MM.1S (cell line): ENCODE data around the gene APLNR.

Source experiments
- DNase-seq: peaks from one replicate; pipeline ENCODE4 v3.0.0-alpha.2; 2015
- H2AFZ ChIP-seq: fragments of 300-600 bp; sonication (generic); 2 replicates; pipeline ENCODE4 v1.6.0; 2016; ENCODE audit warnings: antibody characterized with exemption, low read length
- H3F3A ChIP-seq: fragments of 300-600 bp; sonication (generic); 2 replicates; pipeline ENCODE4 v1.6.1; 2016; ENCODE audit warnings: mild to moderate bottlenecking, antibody characterized with exemption, low read length, moderate library complexity, mixed read lengths; ENCODE audit not compliant: insufficient read depth
- H3K27ac ChIP-seq: fragments of 300-600 bp; sonication (generic); 2 replicates; pipeline ENCODE4 v1.5.1; 2016; ENCODE audit warnings: mild to moderate bottlenecking, low read length
- H3K27me3 ChIP-seq: fragments of 300-600 bp; sonication (generic); replicated peaks from 2 replicates; pipeline ENCODE4 v1.6.0; 2016; ENCODE audit warnings: low read length; ENCODE audit not compliant: insufficient read depth
- H3K36me3 ChIP-seq: fragments of 300-600 bp; sonication (generic); replicated peaks from 2 replicates; pipeline ENCODE4 v1.6.1; 2016; ENCODE audit warnings: mild to moderate bottlenecking, low read length, mixed read lengths; ENCODE audit not compliant: insufficient read depth
- H3K4me1 ChIP-seq: fragments of 300-600 bp; sonication (generic); 2 replicates; pipeline ENCODE4 v1.6.1; 2016; ENCODE audit warnings: low read length, mixed read lengths
- H3K4me2 ChIP-seq: fragments of 300-600 bp; sonication (generic); 2 replicates; pipeline ENCODE4 v1.6.0; 2016; ENCODE audit warnings: low read depth, low read length
- H3K4me3 ChIP-seq: fragments of 300-600 bp; sonication (generic); 2 replicates; pipeline ENCODE4 v1.5.1; 2016; ENCODE audit warnings: low read length, mixed read lengths
- H3K79me2 ChIP-seq: fragments of 300-600 bp; sonication (generic); 2 replicates; pipeline ENCODE4 v1.6.1; 2016; ENCODE audit warnings: mixed run types, low read length, mixed read lengths
- H3K9ac ChIP-seq: fragments of 300-600 bp; sonication (generic); 2 replicates; pipeline ENCODE4 v1.6.1; 2016; ENCODE audit warnings: low read length, mixed read lengths
- H3K9me2 ChIP-seq: fragments of 300-600 bp; sonication (generic); replicated peaks from 2 replicates; pipeline ENCODE4 v1.6.1; 2016; ENCODE audit warnings: mild to moderate bottlenecking, low read length, mixed read lengths; ENCODE audit not compliant: insufficient read depth
- H3K9me3 ChIP-seq: fragments of 300-600 bp; sonication (generic); replicated peaks from 2 replicates; pipeline ENCODE4 v1.6.1; 2016; ENCODE audit warnings: mild to moderate bottlenecking, low read length, mixed read lengths; ENCODE audit not compliant: insufficient read depth
- H4K20me1 ChIP-seq: fragments of 300-600 bp; sonication (generic); 2 replicates; pipeline ENCODE4 v1.6.1; 2016; ENCODE audit warnings: mild to moderate bottlenecking, low read length, moderate library complexity, mixed read lengths; ENCODE audit not compliant: insufficient read depth
- EZH2 ChIP-seq: fragments of 300-600 bp; sonication (generic); optimal IDR thresholded peaks from 2 replicates; pipeline ENCODE3; 2017; ENCODE audit warnings: low read depth, mild to moderate bottlenecking, antibody characterized with exemption, low read length, mixed read lengths
- EZH2phosphoT487 ChIP-seq: fragments of 300-600 bp; sonication (generic); IDR thresholded peaks from 2 replicates; pipeline ENCODE4 v1.6.1; 2018; ENCODE audit warnings: antibody characterized with exemption, low read length
- TF ChIP-seq, protein P1 (sequence below): fragments of 300-600 bp; sonication (generic); IDR thresholded peaks from 2 replicates; pipeline ENCODE4 v1.5.1; 2016; ENCODE audit warnings: antibody characterized with exemption, low read length, mixed read lengths

APLNR gene

GRCh38 chr11:57269571-57270021 lies 32.5 kb upstream of the APLNR start:
- H3F3A ChIP-seq = no peaks in the 10 kb centered on the region
- H3K4me2 ChIP-seq = no peak overlapping the region
- H4K20me1 ChIP-seq = no peaks in the 10 kb centered on the region
- H3K27ac ChIP-seq = no peak overlapping the region
- H3K9ac ChIP-seq = no peak overlapping the region
- H3K27me3 ChIP-seq = no peaks in the 10 kb centered on the region
- H2AFZ ChIP-seq = no peak overlapping the region
- DNase-seq = no peak
- H3K36me3 ChIP-seq = no peaks in the 10 kb centered on the region
- no peak overlapping the region for H3K4me3 ChIP-seq
- H3K9me3 ChIP-seq = no peaks in the 10 kb centered on the region
- TF ChIP-seq, protein P1, sequence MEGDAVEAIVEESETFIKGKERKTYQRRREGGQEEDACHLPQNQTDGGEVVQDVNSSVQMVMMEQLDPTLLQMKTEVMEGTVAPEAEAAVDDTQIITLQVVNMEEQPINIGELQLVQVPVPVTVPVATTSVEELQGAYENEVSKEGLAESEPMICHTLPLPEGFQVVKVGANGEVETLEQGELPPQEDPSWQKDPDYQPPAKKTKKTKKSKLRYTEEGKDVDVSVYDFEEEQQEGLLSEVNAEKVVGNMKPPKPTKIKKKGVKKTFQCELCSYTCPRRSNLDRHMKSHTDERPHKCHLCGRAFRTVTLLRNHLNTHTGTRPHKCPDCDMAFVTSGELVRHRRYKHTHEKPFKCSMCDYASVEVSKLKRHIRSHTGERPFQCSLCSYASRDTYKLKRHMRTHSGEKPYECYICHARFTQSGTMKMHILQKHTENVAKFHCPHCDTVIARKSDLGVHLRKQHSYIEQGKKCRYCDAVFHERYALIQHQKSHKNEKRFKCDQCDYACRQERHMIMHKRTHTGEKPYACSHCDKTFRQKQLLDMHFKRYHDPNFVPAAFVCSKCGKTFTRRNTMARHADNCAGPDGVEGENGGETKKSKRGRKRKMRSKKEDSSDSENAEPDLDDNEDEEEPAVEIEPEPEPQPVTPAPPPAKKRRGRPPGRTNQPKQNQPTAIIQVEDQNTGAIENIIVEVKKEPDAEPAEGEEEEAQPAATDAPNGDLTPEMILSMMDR = no peak
- TF ChIP-seq EZH2 (no peak), EZH2phosphoT487 (no peak)
- H3K9me2 ChIP-seq = no peaks in the 10 kb centered on the region
- H3K4me1 ChIP-seq = no peaks in the 10 kb centered on the region
- H3K79me2 ChIP-seq = no peaks in the 10 kb centered on the region

DNA sequence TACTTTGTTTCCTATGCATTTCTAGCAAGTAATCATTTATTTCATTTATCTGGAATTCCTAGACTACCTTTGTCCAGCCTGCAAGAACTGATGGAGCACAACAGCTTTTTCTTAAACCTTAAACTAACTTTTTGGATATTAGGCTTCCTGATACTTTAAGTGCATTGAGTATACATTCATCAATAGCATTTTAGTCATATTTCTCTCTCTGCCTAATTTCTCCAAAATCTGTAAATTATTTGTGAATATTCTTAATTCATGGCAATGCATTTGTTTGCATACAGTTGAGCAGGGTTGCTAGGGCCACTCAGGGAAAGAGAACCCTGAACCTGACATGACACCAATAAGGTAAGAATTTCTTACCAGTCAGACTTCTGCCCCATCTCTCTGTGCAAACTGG lies 29.1 kb upstream of the APLNR start:
- Histone ChIP-seq H3K9me3 (no peaks in the 10 kb centered on the region), H3K4me3 (no peak overlapping the region), H2AFZ (no peak overlapping the region), H3K4me1 (no peaks in the 10 kb centered on the region), H4K20me1 (no peaks in the 10 kb centered on the region), H3K4me2 (no peak overlapping the region), H3K79me2 (no peaks in the 10 kb centered on the region), H3K27me3 (no peaks in the 10 kb centered on the region), H3K9me2 (no peaks in the 10 kb centered on the region), H3K9ac (no peak overlapping the region), H3K27ac (no peak overlapping the region), H3F3A (no peaks in the 10 kb centered on the region), H3K36me3 (no peaks in the 10 kb centered on the region)
- no peak for TF ChIP-seq EZH2phosphoT487
- TF ChIP-seq EZH2 = no peak
- TF ChIP-seq, protein P1 = no peak
- DNase-seq = no peak

DNA sequence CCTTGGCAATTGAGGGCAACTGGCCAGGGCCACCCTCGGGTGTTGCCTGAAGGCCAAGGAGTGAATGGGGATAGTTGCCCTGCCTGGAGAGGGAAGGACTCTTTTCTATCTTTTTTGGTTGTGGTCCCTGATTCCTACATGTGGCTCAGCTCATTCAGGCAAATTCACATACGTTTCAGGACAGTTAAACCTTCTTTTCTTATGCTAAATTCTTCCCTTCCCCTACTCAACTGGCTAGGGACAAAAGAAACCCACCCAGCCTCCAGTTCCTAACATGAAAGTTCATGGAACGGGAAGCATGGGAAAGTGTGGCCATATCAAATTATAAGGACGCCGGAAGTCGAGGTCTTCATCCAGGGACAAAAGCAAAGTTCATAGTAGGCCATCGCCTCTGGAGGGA lies 26.3 kb upstream of the APLNR start:
- no peaks in the 10 kb centered on the region for H4K20me1 ChIP-seq
- H3F3A ChIP-seq = no peaks in the 10 kb centered on the region
- no peak overlapping the region for H3K27ac ChIP-seq
- H2AFZ ChIP-seq = no peak overlapping the region
- no peaks in the 10 kb centered on the region for H3K79me2 ChIP-seq
- no peak for DNase-seq
- H3K4me2 ChIP-seq = no peak overlapping the region
- no peaks in the 10 kb centered on the region for H3K9me2 ChIP-seq
- H3K4me3 ChIP-seq = no peak overlapping the region
- H3K36me3 ChIP-seq = no peaks in the 10 kb centered on the region
- H3K27me3 ChIP-seq = no peaks in the 10 kb centered on the region
- H3K9ac ChIP-seq = no peak overlapping the region
- H3K4me1 ChIP-seq = no peaks in the 10 kb centered on the region
- TF ChIP-seq EZH2 = no peak
- TF ChIP-seq, protein P1 = no peak
- TF ChIP-seq EZH2phosphoT487 = no peak
- H3K9me3 ChIP-seq = no peaks in the 10 kb centered on the region
